NCI-H1694 treated with DMSO at 0.1 percent for 48 hours (cell line): ENCODE data around the gene PPP1R14C.

ENCODE experiments used
- DNase-seq: peaks from one replicate; lab custom pipeline; 2025; lab: John Stamatoyannopoulos, UW

PPP1R14C gene

GRCh38 chr6:150138638-150139037 is 4.2 kb upstream of the PPP1R14C start:
- DNase-seq, result no peak

- DNase-seq, result no peak
These were observed 3.3 kb upstream of the PPP1R14C start for GRCh38 chr6:150139533-150139932.

- no peak for DNase-seq
These were observed 2.4 kb upstream of the PPP1R14C start for GRCh38 chr6:150140236-150140969.

GRCh38 chr6:150142097-150142669 is 661 bp upstream of the PPP1R14C start:
- no peak for DNase-seq

GRCh38 chr6:150143516-150144293 is 861 bp downstream of the PPP1R14C start:
- DNase-seq, result no peak

- DNase-seq, result no peak
These were observed 1.5 kb downstream of the PPP1R14C start for GRCh38 chr6:150144294-150144868.

GRCh38 chr6:150145427-150145826 is 2.6 kb downstream of the PPP1R14C start:
- no peak for DNase-seq

- no peak for DNase-seq
These were observed 3.0 kb downstream of the PPP1R14C start for GRCh38 chr6:150145830-150146229.

- DNase-seq, result no peak
These were observed 3.6 kb downstream of the PPP1R14C start for GRCh38 chr6:150146436-150146835.

GRCh38 chr6:150149146-150149545 is 6.3 kb downstream of the PPP1R14C start:
- no peak for DNase-seq

- no peak for DNase-seq
These were observed 7.6 kb downstream of the PPP1R14C start for GRCh38 chr6:150150458-150150820.

- no peak for DNase-seq
These were observed 8.2 kb downstream of the PPP1R14C start for GRCh38 chr6:150150821-150151646.

- DNase-seq, result no peak
These were observed 10.3 kb downstream of the PPP1R14C start for GRCh38 chr6:150152891-150153876.

GRCh38 chr6:150153905-150154492 is 11.2 kb downstream of the PPP1R14C start:
- no peak for DNase-seq

- no peak for DNase-seq
These were observed 13.6 kb downstream of the PPP1R14C start for GRCh38 chr6:150156460-150156859.

GRCh38 chr6:150157081-150157480 is 14.2 kb downstream of the PPP1R14C start:
- DNase-seq, result no peak

- DNase-seq, result no peak
These were observed 16.9 kb downstream of the PPP1R14C start for GRCh38 chr6:150159757-150160156.

- DNase-seq, result no peak
These were observed 21.1 kb downstream of the PPP1R14C start for GRCh38 chr6:150163970-150164369.

GRCh38 chr6:150165020-150165702 is 22.3 kb downstream of the PPP1R14C start:
- no peak for DNase-seq

- no peak for DNase-seq
These were observed 24.6 kb downstream of the PPP1R14C start for GRCh38 chr6:150167479-150167873.
